Fibroblast of lung (primary cell): ENCODE data around the gene LRRC47. TPM values are rescaled to one million over a fixed set of nuclear protein-coding genes. Genes with fewer than 3 reads are reported as not detected.

Experiments used
- DNase-seq, 2 donors: peaks; one replicate each; pipeline versions ENCODE4 v3.0.0 to v3.0.0-alpha.2; 2010; ENCODE audit warnings: low read depth in 2 of 2
- H2AFZ ChIP-seq: 2 replicates; pipeline ENCODE4 v1.5.1; 2012; ENCODE audit warnings: low read length, control low read depth, inconsistent platforms
- H3K27ac ChIP-seq: 2 replicates; pipeline ENCODE4 v1.5.1; 2011; ENCODE audit warnings: low read length, control low read depth; ENCODE audit not compliant: insufficient read depth
- H3K27me3 ChIP-seq: 2 replicates; pipeline ENCODE4 v1.5.1; 2011; ENCODE audit warnings: mild to moderate bottlenecking, low read length; ENCODE audit not compliant: control insufficient read depth, insufficient read depth
- H3K36me3 ChIP-seq: 2 replicates; pipeline ENCODE4 v1.5.1; 2011; ENCODE audit warnings: low read length; ENCODE audit not compliant: control insufficient read depth, insufficient read depth
- H3K4me1 ChIP-seq: 2 replicates; pipeline ENCODE4 v1.5.1; 2011; ENCODE audit warnings: low read length; ENCODE audit not compliant: control insufficient read depth, insufficient read depth; ENCODE audit errors: extremely low read depth
- H3K4me2 ChIP-seq: 2 replicates; pipeline ENCODE4 v1.5.1; 2011; ENCODE audit warnings: low read length, control low read depth; ENCODE audit not compliant: insufficient read depth; ENCODE audit errors: extremely low read depth
- H3K4me3 ChIP-seq, 4 experiments: fragments of 200-600 bp in 1 of 4; sonication (generic) in 1 of 4; replicated peaks in 1 of 4; 2 replicates each; pipeline ENCODE4 v1.5.1; 2011 to 2016; ENCODE audit warnings: low read length in 4 of 4, low read depth in 3 of 4, mild to moderate bottlenecking in 3 of 4, control low read depth in 2 of 4, inconsistent platforms in 1 of 4, mixed read lengths in 1 of 4; ENCODE audit not compliant: insufficient read depth in 1 of 4; ENCODE audit errors: control extremely low read depth in 1 of 4
- H3K79me2 ChIP-seq: 2 replicates; pipeline ENCODE4 v1.5.1; 2012; ENCODE audit warnings: mild to moderate bottlenecking, low read length, inconsistent platforms; ENCODE audit not compliant: control insufficient read depth, insufficient read depth
- H3K9ac ChIP-seq: 2 replicates; pipeline ENCODE4 v1.5.1; 2011; ENCODE audit warnings: mild to moderate bottlenecking, low read length, control low read depth; ENCODE audit not compliant: insufficient read depth
- H3K9me3 ChIP-seq: 2 replicates; pipeline ENCODE4 v1.5.1; 2012; ENCODE audit warnings: low read depth, low read length; ENCODE audit not compliant: control insufficient read depth, insufficient read depth
- H4K20me1 ChIP-seq: 2 replicates; pipeline ENCODE4 v1.5.1; 2011; ENCODE audit warnings: low read length; ENCODE audit not compliant: control insufficient read depth, insufficient read depth; ENCODE audit errors: extremely low read depth
- CTCF ChIP-seq, 2 donors: IDR thresholded peaks in 1 of 2; conservative IDR thresholded peaks in 1 of 2; 1 replicate in 1 of 2; 2 replicates in 1 of 2; pipeline ENCODE4 v1.5.1; 2011 to 2012; ENCODE audit warnings: low read length in 2 of 2, control low read depth in 1 of 2, inconsistent platforms in 1 of 2, low read depth in 1 of 2, mild to moderate bottlenecking in 1 of 2
- EZH2 ChIP-seq: IDR thresholded peaks from 2 replicates; pipeline ENCODE4 v1.5.1; 2012; ENCODE audit warnings: low read length, control low read depth, mild to moderate bottlenecking; ENCODE audit errors: missing control alignments
- polyA plus RNA-seq, 2 donors: library from polyadenylated mRNA; depleted of rRNA in 1 of 2; stranded (reverse) in 1 of 2; unstranded in 1 of 2; fragments of >200 nt; gene quantifications; 2 replicates each; pipeline ENCODE4 v1.2.1, GENCODE V29; 2011 to 2012; ENCODE audit warnings: missing spikeins in 1 of 2
- total RNA-seq: library from RNA; depleted of rRNA; stranded (reverse); fragments of >200 nt; gene quantifications from 2 replicates; pipeline ENCODE4 v1.2.1, GENCODE V29; 2014

Gene LRRC47
- total and polyA plus RNA-seq, 2 donors (not counting 1 experiment from before 2014, with no cell fraction given), result 25.1 to 28.8 TPM

GRCh38 chr1:3787745-3788605 lies 8.3 kb downstream of the LRRC47 start:
- Histone ChIP-seq H3K27ac (no peak overlapping the region), H3K9me3 (no peaks in the 10 kb centered on the region), H3K79me2 (peaks cover 46% of the 10 kb centered on the region), H3K4me1 (no peaks in the 10 kb centered on the region), H2AFZ (no peak overlapping the region), H3K9ac (no peak overlapping the region), H4K20me1 (peaks cover 3% of the 10 kb centered on the region), H3K27me3 (no peaks in the 10 kb centered on the region), H3K36me3 (peaks cover 14% of the 10 kb centered on the region), H3K4me3 (no peak overlapping the region), H3K4me2 (no peak overlapping the region)
- TF ChIP-seq EZH2, result no peak
- no peak for TF ChIP-seq CTCF (conservative IDR thresholded peaks at IDR 0.05 in 1 of 2, IDR thresholded peaks at IDR 0.05 in 1 of 2; ENCODE audit: low read depth in 1 of 2, low read length in 2 of 2)
- no peak for DNase-seq

- H3K79me2 ChIP-seq, result peaks cover 41% of the 10 kb centered on the region
Measured at GRCh38 chr1:3787349-3787715, 9.0 kb downstream of the LRRC47 start.

More at GRCh38 chr1:3787349-3787715, 9.0 kb downstream of the LRRC47 start:
- Histone ChIP-seq H3K27me3 (no peaks in the 10 kb centered on the region), H3K4me2 (no peak overlapping the region), H2AFZ (no peak overlapping the region), H3K36me3 (peaks cover 19% of the 10 kb centered on the region), H4K20me1 (no peaks in the 10 kb centered on the region), H3K9ac (no peak overlapping the region), H3K27ac (no peak overlapping the region), H3K4me3 (no peak overlapping the region), H3K4me1 (no peaks in the 10 kb centered on the region), H3K9me3 (no peaks in the 10 kb centered on the region)
- TF ChIP-seq CTCF (conservative IDR thresholded peaks at IDR 0.05 in 1 of 2, IDR thresholded peaks at IDR 0.05 in 1 of 2; ENCODE audit: low read depth in 1 of 2, low read length in 2 of 2) (no peak), EZH2 (no peak)
- DNase-seq, result no peak
